HG02870 (cell line): ENCODE measurements around the gene TSHZ2.
"Not testable (repeated sequence)": the region's sequence is repeated elsewhere in the genome, so short reads cannot be mapped to it uniquely, and the experiment has no call there.

Experiments used
- ATAC-seq: cut with Tn5 transposase; IDR thresholded peaks from one replicate; pipeline ENCODE4 v1.9.1; 2021; ENCODE audit warnings: mild to moderate bottlenecking, moderate library complexity; ENCODE audit not compliant: unreplicated experiment

Gene TSHZ2

DNA sequence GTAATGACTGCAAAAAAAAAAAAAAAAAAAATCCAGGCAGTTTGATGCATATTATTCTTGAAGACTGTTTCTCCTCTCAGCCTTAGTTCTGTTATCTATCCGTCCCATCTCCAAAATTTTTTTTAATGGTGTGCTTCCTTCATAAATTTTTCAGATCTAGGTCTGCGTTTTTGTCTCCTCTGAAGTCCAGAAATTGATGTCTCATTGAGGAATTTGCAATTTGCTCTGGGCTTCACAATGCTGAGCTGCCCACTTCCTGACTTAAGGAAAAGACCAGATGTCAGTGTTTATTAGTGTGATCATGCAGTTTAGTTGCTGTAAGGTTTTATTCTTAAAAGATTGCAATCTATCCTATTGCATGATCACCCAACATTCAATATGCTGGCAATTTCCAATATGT, 323.9 kb downstream of the TSHZ2 start:
- ATAC-seq = no peak

DNA sequence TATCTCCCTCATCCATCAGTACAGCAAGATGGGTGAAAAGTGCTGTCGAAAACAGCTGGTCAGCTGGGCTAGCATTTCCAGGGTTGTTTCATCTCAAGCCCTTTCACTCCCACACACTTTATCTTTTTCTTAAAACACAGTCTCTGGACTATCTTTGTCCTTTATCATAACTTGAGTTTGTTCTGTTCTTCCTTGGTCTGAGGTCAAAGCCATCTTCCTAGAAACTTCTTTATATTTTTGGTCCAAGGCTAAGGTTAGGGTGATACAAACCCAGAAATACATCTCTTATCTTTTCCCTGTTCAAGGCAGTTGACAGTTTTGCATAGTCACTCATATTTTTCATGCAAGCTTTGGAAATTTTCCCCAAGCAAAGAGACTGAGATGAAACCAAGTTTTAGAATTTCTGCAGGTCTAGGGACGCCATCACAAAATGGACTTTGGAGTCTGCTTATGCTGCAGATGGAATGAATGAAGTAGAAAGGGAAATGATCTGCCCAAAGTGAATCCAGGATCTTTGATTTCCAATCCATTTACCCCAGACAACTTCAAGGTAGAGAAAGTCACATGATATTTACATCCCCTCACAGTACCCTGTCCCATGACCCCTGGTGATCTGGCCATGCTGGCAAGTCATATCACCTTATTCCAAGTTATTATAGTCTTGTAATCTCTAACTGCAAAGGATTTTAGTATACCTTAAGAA, 324.4 kb downstream of the TSHZ2 start:
- no peak for ATAC-seq

DNA sequence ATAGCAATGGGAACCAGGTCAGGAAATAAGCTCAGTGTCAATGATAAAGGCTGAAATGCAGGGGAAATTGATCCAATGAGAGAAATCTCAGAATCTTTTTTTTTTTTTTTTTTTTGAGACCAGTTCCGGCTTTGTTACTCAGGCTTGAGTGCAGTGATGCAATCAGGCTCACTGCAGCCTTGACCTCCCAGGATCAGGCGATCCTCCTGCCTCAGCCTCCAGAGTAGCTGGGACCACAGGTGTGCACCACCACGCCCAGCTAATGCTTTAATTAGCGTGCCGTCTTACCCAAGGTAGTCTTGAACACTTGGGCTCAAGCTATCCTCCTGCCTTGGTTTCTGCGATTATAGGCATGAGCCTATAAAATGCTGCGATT, 325.0 kb downstream of the TSHZ2 start:
- no peak for ATAC-seq

DNA sequence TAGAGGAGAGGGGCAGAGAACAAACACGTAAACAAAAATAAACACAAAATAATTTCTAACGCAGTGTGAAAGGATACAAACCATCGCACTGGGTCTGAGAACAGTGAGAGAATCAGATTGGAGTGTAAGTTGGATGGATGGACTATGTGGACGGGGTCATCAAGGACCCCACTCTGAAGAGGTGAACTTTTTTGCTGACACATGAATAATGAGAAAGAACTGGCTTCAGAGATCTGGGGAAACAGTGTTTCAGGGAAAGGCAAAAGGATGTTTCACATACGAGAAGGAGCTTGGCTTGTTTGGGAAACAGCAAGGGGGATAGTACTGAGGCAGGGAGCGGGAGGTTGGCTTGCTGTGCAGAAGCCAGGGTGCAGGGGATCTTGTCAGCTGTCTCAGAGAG, 326.1 kb downstream of the TSHZ2 start:
- ATAC-seq = no peak

DNA sequence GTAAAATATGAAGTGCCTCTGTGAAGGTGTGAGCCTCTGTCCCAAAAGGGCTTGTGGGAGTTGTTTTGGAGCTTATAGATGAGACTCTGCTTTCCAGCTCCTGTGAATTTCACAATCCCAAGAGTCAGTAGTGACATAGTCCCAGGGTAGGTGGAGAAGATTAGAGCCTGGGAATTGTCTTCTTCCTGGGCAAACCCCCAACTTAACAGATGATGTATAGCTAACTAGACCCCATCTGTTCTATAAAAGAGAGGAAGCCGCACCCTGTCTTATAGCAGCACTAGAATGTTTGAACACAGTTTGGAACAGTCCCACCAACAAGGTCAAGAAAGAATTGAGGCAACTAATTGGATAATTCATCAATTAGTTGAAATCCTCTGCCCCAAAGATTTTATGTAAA, 326.8 kb downstream of the TSHZ2 start:
- ATAC-seq = no peak

DNA sequence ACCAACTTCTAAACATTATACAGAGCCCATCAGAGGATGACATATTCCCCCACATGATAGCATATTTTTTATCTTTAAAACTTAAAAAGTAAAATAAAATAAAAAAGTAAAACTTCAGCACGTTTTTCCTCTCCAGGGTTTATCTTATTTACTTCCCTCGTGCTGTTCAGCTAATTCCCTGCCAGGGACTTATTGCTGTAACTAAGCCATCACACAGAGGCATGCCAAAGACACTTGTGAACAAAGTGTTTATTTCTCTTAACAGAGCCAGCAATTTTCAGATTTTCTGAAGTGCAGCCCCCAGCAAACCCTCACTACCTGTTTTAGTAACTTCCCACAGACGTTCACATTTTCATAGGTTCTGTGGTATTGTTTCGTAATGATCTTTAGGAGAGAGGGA, 327.7 kb downstream of the TSHZ2 start:
- no peak for ATAC-seq

DNA sequence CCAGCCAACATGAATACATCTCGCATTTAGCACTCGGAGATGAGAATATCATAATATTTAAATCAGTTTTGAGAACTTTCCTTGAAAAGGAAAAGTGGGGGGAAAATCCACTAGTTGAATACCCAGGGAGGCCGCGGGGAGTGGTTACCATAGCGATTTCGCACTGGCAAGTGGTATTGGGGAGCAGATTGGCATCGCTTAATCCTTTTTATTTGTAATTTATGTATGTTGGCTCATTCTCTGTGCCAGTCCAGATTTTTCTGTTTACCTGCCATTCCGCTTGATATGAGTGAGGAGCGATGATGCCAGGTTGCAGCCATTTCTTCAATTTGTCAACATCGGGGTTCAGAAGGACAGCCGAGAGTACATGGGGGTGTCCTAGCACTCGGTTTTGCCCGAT, 329.7 kb downstream of the TSHZ2 start:
- ATAC-seq = no peak

DNA sequence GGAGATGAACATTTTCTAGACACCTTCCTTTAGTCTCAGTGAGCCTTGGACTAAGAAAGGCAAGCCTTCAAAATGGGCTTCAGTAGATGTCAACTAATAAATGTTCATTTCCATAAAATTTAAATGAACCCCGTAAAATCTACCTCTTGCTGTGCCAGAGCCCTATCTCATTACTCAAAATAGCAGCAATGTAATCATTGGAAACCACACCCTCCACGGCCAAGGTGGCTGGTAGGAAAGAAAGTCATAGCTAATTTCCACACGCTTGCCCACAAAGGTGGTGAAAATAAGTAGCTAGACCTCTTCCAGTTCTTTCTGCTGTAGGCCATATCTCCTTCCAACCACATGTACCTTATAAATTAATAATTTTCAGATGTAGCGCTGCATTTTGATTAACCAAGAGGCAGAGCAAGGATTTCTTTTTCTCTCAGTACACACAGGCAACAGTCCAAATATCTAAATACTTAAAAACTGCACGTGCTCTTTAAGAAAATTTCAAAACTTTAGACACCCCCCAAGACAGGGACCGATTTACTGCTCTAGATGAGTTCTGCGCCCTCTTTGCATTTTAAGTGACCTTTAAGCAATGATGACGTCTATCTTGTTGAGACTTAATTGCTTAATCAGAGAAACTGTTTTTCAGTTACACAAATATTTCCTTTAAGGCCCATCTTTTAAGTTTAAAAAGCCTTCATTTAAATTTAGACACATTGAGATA, 330.7 kb downstream of the TSHZ2 start:
- no peak for ATAC-seq

DNA sequence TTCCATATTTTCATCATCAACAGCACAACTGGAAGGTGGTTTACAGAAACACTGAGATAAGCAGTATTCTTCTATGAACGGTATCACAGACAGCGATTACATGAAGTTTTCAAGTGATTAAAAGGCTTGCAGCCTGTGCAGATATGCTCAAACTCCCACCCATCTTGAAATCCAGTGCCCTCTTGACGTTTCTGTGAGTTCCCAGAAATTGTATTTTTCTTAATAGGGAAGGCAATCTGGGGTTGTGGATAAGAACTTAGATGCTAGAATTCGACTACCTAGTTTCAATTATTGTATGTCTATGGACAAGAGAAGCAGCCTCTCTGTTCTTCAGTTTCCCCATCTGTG, 331.2 kb downstream of the TSHZ2 start:
- ATAC-seq = no peak

DNA sequence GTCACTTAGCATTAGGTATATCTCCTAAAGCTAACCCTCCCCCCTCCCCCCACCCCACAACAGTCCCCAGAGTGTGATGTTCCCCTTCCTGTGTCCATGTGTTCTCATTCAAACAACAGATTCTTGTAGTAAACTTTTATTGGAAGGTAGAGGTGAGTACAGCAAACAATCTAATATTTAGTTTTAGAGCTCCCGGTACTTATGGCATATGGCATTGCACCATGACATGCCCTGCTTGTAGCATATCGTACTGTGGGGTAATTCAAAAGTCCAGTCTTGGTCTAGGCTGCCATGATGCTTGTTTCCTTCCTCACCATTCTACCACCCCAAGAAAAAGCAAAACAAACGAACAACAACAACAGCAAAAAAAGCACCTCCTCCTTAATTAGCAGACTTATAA, 332.0 kb downstream of the TSHZ2 start:
- no peak for ATAC-seq

DNA sequence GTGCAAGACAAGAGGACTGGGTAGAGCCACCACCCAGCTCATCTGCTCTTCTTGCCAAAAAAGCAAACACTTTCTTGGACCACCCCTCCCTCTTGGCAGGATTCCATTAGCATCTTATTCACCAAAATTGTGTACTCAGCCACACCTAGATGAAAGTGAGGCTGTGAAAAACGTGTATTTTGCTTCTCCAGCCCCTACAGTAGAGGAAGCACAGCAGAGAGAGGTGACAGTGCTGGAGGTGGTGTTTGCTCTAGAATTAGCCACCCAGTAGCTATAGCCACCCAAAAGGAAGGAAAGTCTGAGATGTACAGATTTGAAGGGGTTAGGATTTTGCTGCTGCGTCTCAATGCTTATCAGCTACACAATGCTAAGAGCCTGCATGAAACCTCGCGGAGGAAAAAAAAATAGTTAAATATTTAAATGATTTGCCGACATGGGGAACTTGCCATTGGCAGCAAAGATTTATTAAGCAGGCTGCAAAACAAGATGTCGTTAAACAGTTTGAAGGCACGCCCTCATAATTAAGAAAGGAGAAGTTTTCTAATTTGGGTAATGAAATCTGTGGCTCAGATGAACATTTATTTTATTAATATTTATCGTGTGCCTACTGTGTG, 334.1 kb downstream of the TSHZ2 start:
- no peak for ATAC-seq

DNA sequence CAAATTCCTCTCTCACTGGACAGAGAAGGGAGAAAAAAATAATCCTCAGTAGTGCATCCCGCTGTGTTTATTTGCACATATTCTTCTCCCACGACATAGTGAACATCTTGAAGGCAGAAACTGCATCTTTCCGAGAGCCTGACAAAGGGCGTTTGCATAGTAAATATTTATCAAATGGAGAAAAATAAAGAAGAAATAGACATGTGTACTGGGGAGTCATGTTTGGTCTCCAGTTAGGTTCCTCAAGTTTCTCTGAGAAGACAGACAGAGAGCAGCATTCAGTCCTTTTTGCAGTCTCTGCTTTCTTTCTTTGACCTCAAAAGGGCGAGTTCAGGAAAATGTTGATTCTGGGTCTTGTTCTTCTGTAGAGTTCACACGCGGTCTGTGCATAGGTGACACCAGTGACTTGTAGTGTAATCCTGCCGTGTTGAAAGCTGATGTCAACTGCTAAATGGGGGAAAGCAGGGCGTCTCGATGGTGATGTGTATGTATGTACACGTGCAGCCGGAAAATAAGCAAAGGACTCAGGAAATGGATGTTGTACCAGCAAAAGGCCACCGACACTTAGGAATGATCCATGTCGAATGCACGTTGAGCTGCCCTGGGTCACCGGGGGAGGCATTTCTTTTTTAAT, 335.9 kb downstream of the TSHZ2 start:
- ATAC-seq = no peak

DNA sequence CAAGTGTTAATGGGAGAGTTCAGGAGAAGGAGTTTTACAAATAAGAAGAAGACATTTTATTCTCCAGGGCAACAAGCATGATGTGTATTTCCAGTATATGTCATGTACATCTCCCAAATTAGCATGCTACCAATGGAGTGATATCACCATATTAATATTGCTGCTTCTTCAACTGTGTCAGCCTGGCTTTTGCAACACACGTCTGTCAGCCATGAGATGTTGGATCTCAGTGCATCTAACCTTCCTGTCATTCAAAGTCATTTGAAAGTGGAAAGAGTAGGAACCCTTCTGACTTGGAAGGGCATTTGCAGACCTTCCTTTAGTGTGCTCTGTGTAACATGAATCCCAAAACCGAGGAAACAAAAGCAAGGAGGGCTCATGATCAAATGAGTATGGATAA, 337.4 kb downstream of the TSHZ2 start:
- ATAC-seq = no peak

DNA sequence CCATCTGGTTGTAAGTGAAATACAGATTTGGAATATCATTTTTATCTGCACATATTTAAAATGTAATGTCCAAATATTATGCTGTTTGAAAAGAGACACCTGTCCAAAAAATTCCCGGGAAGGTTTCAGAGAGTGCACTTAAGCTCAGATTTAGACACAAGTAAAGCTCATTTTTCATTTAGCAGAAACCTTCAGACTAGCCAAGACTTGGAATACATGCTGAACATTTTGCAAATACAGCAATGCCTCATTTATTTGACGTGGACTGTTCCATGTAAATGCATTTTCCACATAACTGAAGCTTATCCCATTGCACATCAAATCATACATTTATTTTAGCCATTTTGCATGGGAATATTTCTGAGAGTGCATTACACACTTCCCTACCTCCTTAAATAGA, 340.8 kb downstream of the TSHZ2 start:
- no peak for ATAC-seq

DNA sequence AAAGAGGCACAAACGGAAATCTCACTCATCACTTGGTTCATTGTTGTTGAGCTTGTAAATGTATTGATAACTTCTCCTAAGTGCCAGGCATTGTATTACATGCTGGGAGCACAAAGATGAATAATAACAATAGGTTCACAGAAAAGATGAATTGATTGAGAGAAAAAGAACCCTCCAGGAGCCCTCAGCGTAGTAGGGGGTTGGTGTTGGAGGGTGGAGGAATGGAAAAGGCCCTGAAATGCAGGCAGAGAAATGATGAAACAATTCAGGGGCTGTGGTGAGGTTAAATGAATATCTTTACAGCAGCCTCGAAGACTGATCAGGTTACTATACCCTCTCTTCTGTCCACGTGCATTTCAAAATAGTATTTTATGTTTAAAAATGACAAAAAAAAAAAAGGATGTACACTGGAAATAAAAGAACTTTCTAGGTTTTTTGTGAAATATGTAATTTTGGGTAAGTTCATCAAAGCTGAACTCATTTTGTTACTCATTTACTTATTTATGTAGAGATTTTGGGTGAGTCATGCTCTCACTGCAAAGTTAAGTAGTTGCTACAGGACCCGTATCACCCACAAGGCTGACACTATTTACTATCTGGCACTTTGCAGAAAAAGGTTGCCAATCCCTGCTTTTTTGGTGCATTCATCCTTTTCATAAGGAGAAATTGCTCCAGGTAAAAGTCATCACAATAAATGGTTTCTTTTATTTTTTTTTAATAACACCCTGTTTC, 344.2 kb downstream of the TSHZ2 start:
- no peak for ATAC-seq

DNA sequence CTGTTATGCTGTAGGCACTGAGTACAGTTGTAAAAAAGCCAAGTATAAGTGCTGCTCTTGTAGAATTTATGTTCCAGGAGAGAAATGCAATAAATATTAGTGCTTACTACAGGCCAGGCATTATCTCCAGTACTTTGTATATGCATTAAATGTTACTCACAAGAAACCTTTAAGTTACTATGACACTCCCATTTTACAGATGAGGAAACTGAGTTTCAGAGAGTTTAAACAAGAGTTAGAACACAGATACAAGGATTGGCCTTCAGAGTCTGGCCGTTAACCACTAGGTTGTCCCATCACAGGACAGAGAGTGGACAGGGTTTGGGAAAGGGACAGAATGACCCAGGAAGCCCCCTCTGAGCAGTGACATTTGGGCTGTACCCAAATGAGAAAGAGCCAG, 347.0 kb downstream of the TSHZ2 start:
- ATAC-seq = no peak

DNA sequence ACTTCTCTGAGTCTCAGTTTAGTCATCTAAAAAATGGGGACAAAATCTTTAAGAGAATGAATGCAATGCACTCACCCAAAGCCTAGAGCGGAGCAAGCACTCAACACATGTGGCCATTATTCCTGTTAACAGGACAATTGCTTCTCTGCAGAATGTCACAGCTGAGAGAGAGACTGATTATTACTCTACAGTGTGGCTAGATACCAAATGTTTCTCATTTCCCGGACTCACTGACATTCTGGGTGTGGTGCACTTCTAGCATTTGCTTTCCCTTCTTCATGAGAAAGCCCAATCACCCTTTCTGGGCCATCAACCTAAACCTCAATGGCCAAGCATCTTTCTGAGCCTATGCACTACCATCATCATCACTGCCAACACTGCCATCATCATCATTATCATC, 347.6 kb downstream of the TSHZ2 start:
- no peak for ATAC-seq

DNA sequence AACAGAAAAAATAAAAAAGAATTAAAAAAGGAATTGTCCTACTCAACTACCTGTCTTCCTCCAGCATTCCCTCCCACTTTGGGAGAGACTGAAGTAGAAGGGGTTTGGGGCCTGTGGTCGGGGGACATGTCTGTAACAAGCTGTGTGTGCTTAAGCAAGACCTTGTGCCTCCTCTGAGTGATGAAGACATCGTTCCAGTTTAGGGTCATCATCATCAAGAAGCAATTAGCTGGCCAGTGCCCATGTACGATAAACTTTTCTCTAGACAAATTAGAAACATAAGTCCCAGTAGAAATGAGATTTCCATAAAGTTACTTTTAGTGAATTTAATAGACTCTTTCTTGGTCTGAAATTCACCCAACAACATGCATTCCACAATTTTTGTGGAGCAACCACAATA, 348.5 kb downstream of the TSHZ2 start:
- no peak for ATAC-seq

DNA sequence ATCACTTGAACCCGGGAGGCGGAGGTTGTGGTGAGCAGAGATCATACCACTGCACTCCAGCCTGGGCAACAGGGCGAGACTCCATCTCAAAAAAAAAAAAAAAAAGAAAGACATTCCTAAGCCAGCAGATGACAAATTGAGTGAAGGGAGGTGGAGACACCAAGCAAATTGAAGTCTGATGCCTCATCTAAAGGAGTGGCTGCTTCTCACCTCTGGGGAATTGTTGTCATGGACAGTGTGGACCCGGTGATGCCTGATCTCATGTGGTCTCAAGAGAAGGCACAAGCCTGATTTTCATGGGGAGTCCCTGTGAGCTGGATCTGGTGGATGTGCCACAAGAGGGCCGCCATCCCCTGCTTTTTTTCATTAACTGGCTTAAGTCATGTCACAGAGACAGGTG, 349.4 kb downstream of the TSHZ2 start:
- no peak for ATAC-seq

DNA sequence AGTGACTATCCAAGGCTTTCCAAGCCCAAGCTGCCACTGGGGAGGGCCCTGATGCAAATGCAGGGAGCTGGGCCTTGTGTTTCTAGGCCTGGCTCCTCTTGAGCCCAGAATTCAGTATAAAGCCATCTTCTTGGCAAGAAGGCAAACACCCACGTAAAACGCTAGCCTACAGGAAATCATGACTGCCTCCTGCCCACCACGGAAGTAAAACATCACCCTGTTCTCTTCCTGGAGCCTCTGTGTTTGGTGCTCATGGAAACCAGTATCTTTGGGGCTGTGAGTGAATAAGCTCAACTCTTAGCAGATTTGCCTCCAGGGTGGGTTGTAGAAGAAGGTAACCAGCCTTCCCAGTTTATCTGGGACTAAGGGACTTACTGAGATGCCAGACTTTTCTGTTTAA, 350.5 kb downstream of the TSHZ2 start:
- ATAC-seq = no peak

DNA sequence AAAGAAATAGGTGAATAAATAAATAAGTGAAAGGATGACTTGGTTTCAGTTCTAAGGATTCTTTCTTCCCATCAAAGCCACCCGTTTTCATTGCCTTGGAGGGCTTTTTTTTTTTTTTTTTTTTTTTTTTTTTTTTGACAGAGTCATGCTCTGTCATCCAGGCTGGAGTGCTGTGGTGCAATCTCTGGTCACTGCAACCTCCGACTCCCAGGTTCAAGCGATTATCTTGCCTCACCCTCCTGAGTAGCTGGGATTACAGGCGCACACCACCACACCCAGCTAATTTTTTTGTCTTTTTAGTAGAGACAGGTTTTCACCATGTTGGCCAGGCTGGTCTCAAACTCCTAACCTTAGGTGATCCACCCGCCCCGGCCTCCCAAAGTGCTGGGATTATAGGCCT, 351.3 kb downstream of the TSHZ2 start:
- not testable (repeated sequence) for ATAC-seq
